Endothelial cell of umbilical vein (primary cell): ENCODE results near the gene PRDX4.

Experiments
- CTCF ChIP-seq, 2 donors: IDR thresholded peaks; 1 replicate in 1 of 2; 2 replicates in 1 of 2; pipeline ENCODE4 v1.5.1; 2011; ENCODE audit warnings: low read length in 2 of 2, mild to moderate bottlenecking in 2 of 2, moderate library complexity in 2 of 2, control low read depth in 1 of 2, inconsistent platforms in 1 of 2, low read depth in 1 of 2; ENCODE audit not compliant: insufficient read depth in 1 of 2; ENCODE audit errors: extremely low read depth in 1 of 2
- EZH2 ChIP-seq: IDR thresholded peaks from 2 replicates; pipeline ENCODE4 v1.6.1; 2012; ENCODE audit warnings: borderline replicate concordance, low read depth, mild to moderate bottlenecking, moderate library complexity, low read length, inconsistent platforms; ENCODE audit not compliant: severe bottlenecking
- FOS ChIP-seq: IDR thresholded peaks from 2 replicates; pipeline ENCODE4 v1.6.1; 2011; ENCODE audit warnings: mild to moderate bottlenecking, low read length, moderate library complexity, borderline replicate concordance; ENCODE audit not compliant: insufficient read depth
- GATA2 ChIP-seq: IDR thresholded peaks from 2 replicates; pipeline ENCODE4 v1.7.0; 2011; ENCODE audit warnings: low read depth, mild to moderate bottlenecking, moderate library complexity, mixed read lengths, low read length; ENCODE audit not compliant: insufficient read length, insufficient read depth
- JUN ChIP-seq: IDR thresholded peaks from 2 replicates; pipeline ENCODE4 v1.6.1; 2011; ENCODE audit warnings: borderline replicate concordance, low read depth; ENCODE audit not compliant: insufficient read length, insufficient read depth
- MAX ChIP-seq: IDR thresholded peaks from 2 replicates; pipeline ENCODE4 v1.6.1; 2011; ENCODE audit not compliant: insufficient read depth, insufficient read length
- POLR2A ChIP-seq: IDR thresholded peaks from 2 replicates; pipeline ENCODE4 v1.6.1; 2012; ENCODE audit warnings: low read depth, mild to moderate bottlenecking, control low read depth, low read length
- POLR2AphosphoS5 ChIP-seq: IDR thresholded peaks from 2 replicates; pipeline ENCODE4 v1.6.1; 2012; ENCODE audit warnings: low read depth, mild to moderate bottlenecking, control low read depth, low read length, moderate library complexity; ENCODE audit not compliant: insufficient read depth

DNA sequence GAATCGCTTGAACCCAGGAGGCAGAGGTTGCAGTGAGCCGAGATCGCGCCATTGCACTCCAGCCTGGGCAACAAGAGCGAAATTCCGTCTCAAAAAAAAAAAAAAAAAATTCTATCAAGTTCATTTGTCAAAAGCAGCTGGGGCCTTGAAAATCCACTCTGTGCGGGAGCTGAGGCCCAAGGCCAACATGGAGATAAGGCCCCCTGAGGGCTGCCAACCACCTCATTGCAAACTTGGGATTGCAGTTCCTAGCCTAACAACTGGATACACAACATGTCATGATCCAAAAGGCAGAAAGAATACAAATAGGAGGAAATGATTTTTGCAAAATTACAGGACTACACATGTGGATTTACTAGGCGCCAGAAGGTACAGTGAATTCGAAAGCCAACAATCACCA, 22.5 kb upstream of the PRDX4 start:
- no peak for TF ChIP-seq EZH2
- no peak for TF ChIP-seq CTCF (IDR thresholded peaks at IDR 0.05; ENCODE audit: extremely low read depth in 1 of 2, insufficient read depth in 1 of 2, low read depth in 1 of 2, low read length in 2 of 2)
- TF ChIP-seq POLR2AphosphoS5: no peak
- no peak for TF ChIP-seq POLR2A
- TF ChIP-seq JUN: no peak
- no peak for TF ChIP-seq MAX
- TF ChIP-seq FOS: no peak
- TF ChIP-seq GATA2: no peak
